HCT116 (cell line): Measurements from ENCODE around the gene ZNF837. TPM values are rescaled to one million over a fixed set of nuclear protein-coding genes. Genes with fewer than 3 reads are reported as not detected.
A peak's percentile ranks its signal among the peaks of the same experiment; 100 is the strongest.

Experiments
- ATAC-seq: fragments of 200-7000 bp; cut with Tn5 transposase; 2 replicates; pipeline ENCODE4 v1.9.1; 2020; ENCODE audit warnings: mild to moderate bottlenecking, moderate library complexity
- BruUV-seq: library from RNA; stranded (reverse); fragments of 400-500 nt; replicated peaks from 2 replicates; lab custom pipeline; 2021; lab: Mats Ljungman, UMichigan
- CTCF ChIA-PET: fragments of 300-600 bp; sonication (Branson Sonifier 250); formaldehyde crosslinking; loops from one replicate; lab custom pipeline; 2021; ENCODE audit warnings: antibody characterized with exemption; lab: Charles Lee
- POLR2A ChIA-PET: fragments of 300-600, 350-600 bp; sonication (Branson Sonifier 250); formaldehyde crosslinking; loops from one replicate; lab custom pipeline; 2021; ENCODE audit warnings: antibody characterized with exemption; lab: Charles Lee
- RAD21 ChIA-PET, 2 experiments: fragments of 300-600 bp; sonication (Branson Sonifier 250); formaldehyde crosslinking; loops; one replicate each; lab custom pipeline; 2023; ENCODE audit warnings: low total read pairs in 2 of 2; ENCODE audit not compliant: uncharacterized antibody in 2 of 2, unreplicated experiment in 2 of 2, low non-redundant PET in 1 of 2; lab: Charles Lee
- DNase-seq: peaks from one replicate; pipeline ENCODE4 v3.0.0-alpha.2; 2010; ENCODE audit warnings: low read depth, low spot score
- H2AFZ ChIP-seq: fragments of 200-600 bp; shearing (Covaris generic), sonication (generic); 2 replicates; pipeline ENCODE4 v1.6.1; 2017; ENCODE audit warnings: low read depth, mixed run types, mixed read lengths, antibody characterized with exemption, low read length; ENCODE audit not compliant: poor library complexity, severe bottlenecking
- H3K27ac ChIP-seq: 2 replicates; pipeline ENCODE4 v1.5.1; 2012; ENCODE audit warnings: low read depth, low read length
- H3K27me3 ChIP-seq: fragments of 200-600 bp; sonication (generic); 2 replicates; pipeline ENCODE4 v1.6.1; 2016; ENCODE audit warnings: mixed run types, low read length, mixed read lengths; ENCODE audit not compliant: insufficient read depth
- H3K36me3 ChIP-seq, 2 experiments: fragments of 200-500 bp in 1 of 2; fragments of 200-600 bp in 1 of 2; sonication (Bioruptor generic) in 1 of 2; sonication (generic) in 1 of 2; 2 replicates each; pipeline versions ENCODE4 v1.5.1 to v1.6.1; 2014 to 2016; ENCODE audit warnings: low read length in 2 of 2, inconsistent platforms in 1 of 2, mixed read lengths in 1 of 2, mixed run types in 1 of 2; ENCODE audit not compliant: insufficient read depth in 2 of 2, control insufficient read depth in 1 of 2
- H3K4me1 ChIP-seq, 2 experiments: fragments of 200-600 bp in 1 of 2; sonication (generic) in 1 of 2; 2 replicates each; pipeline versions ENCODE4 v1.5.1 to v1.6.1; 2012 to 2017; ENCODE audit warnings: low read length in 2 of 2, inconsistent platforms in 1 of 2, mild to moderate bottlenecking in 1 of 2, mixed read lengths in 1 of 2, mixed run types in 1 of 2, moderate library complexity in 1 of 2; ENCODE audit not compliant: insufficient read depth in 2 of 2, control insufficient read depth in 1 of 2
- H3K4me2 ChIP-seq: fragments of 200-600 bp; sonication (generic); 2 replicates; pipeline ENCODE4 v1.6.1; 2017; ENCODE audit warnings: mixed run types, low read length, mixed read lengths
- H3K4me3 ChIP-seq, 2 experiments: fragments of 200-600 bp in 1 of 2; sonication (generic) in 1 of 2; replicated peaks in 1 of 2; 2 replicates each; pipeline ENCODE4 v1.5.1; 2011 to 2016; ENCODE audit warnings: low read length in 2 of 2, control low read depth in 1 of 2, low read depth in 1 of 2, mild to moderate bottlenecking in 1 of 2, mixed read lengths in 1 of 2, mixed run types in 1 of 2
- H3K79me2 ChIP-seq: fragments of 200-600 bp; sonication (generic); 2 replicates; pipeline ENCODE4 v1.6.1; 2017; ENCODE audit warnings: mild to moderate bottlenecking, mixed run types, low read length, moderate library complexity, mixed read lengths; ENCODE audit not compliant: insufficient read depth
- H3K9ac ChIP-seq: fragments of 200-600 bp; sonication (generic); 2 replicates; pipeline ENCODE4 v1.6.1; 2016; ENCODE audit warnings: low read length, mixed read lengths
- H3K9me2 ChIP-seq: fragments of 200-600 bp; sonication (generic), shearing (Covaris generic); 2 replicates; pipeline ENCODE4 v1.6.1; 2017; ENCODE audit warnings: mixed run types, mild to moderate bottlenecking, moderate library complexity; ENCODE audit not compliant: insufficient read depth
- H3K9me3 ChIP-seq, 2 experiments: fragments of 200-500 bp in 1 of 2; fragments of 200-600 bp in 1 of 2; sonication (Bioruptor generic) in 1 of 2; sonication (generic) in 1 of 2; 2 replicates each; pipeline ENCODE4 v1.6.1; 2014 to 2017; ENCODE audit warnings: low read length in 2 of 2, mixed read lengths in 2 of 2, inconsistent platforms in 1 of 2, low read depth in 1 of 2, mild to moderate bottlenecking in 1 of 2, mixed run types in 1 of 2, moderate library complexity in 1 of 2; ENCODE audit not compliant: control insufficient read depth in 1 of 2, insufficient read depth in 1 of 2
- H4K20me1 ChIP-seq: fragments of 200-600 bp; sonication (generic), shearing (Covaris generic); 2 replicates; pipeline ENCODE4 v1.6.1; 2017; ENCODE audit warnings: mixed run types, mild to moderate bottlenecking, moderate library complexity; ENCODE audit not compliant: insufficient read depth
- ATF3 ChIP-seq: IDR thresholded peaks from 2 replicates; pipeline ENCODE4 v1.6.1; 2012
- CBX3 ChIP-seq: IDR thresholded peaks from 2 replicates; pipeline ENCODE4 v1.6.1; 2012; ENCODE audit warnings: low read depth
- CEBPB ChIP-seq: IDR thresholded peaks from 2 replicates; pipeline ENCODE4 v1.6.1; 2012; ENCODE audit warnings: low read depth
- EGR1 ChIP-seq: IDR thresholded peaks from 2 replicates; pipeline ENCODE4 v1.6.1; 2012; ENCODE audit warnings: low read depth
- ELF1 ChIP-seq: IDR thresholded peaks from 2 replicates; pipeline ENCODE4 v1.6.1; 2012; ENCODE audit warnings: low read depth, borderline replicate concordance
- EZH2 ChIP-seq: fragments of 200-600 bp; sonication (generic); IDR thresholded peaks from 2 replicates; pipeline ENCODE4 v1.6.1; 2017; ENCODE audit warnings: antibody characterized with exemption, mixed run types
- EZH2phosphoT487 ChIP-seq: fragments of 200-600 bp; IDR thresholded peaks from 2 replicates; pipeline ENCODE4 v1.6.1; 2018; ENCODE audit warnings: antibody characterized with exemption, borderline replicate concordance
- FOSL1 ChIP-seq: IDR thresholded peaks from 2 replicates; pipeline ENCODE4 v1.6.1; 2012; ENCODE audit warnings: low read depth
- JUND ChIP-seq: IDR thresholded peaks from 2 replicates; pipeline ENCODE4 v1.6.1; 2012
- POLR2A ChIP-seq: IDR thresholded peaks from 2 replicates; pipeline ENCODE4 v1.7.0; 2011; ENCODE audit warnings: borderline replicate concordance; ENCODE audit not compliant: insufficient read depth, insufficient read length; ENCODE audit errors: extremely low read depth
- POLR2AphosphoS5 ChIP-seq: IDR thresholded peaks from 2 replicates; pipeline ENCODE4 v1.6.1; 2011; ENCODE audit warnings: mild to moderate bottlenecking, low read depth, low read length, moderate library complexity
- RAD21 ChIP-seq: IDR thresholded peaks from 2 replicates; pipeline ENCODE4 v1.6.1; 2012; ENCODE audit warnings: low read depth, mild to moderate bottlenecking
- REST ChIP-seq: IDR thresholded peaks from 2 replicates; pipeline ENCODE4 v1.6.1; 2012; ENCODE audit warnings: low read depth
- SIN3A ChIP-seq: IDR thresholded peaks from 2 replicates; pipeline ENCODE4 v1.6.1; 2012; ENCODE audit warnings: low read depth
- SP1 ChIP-seq: IDR thresholded peaks from 2 replicates; pipeline ENCODE4 v1.6.1; 2012; ENCODE audit warnings: low read depth
- SRF ChIP-seq: IDR thresholded peaks from 2 replicates; pipeline ENCODE4 v1.6.1; 2012; ENCODE audit warnings: low read depth
- TCF7L2 ChIP-seq: IDR thresholded peaks from 2 replicates; pipeline ENCODE4 v1.7.0; 2011; ENCODE audit warnings: borderline replicate concordance, inconsistent platforms; ENCODE audit not compliant: insufficient read depth, insufficient read length; ENCODE audit errors: extremely low read depth
- YY1 ChIP-seq: IDR thresholded peaks from 2 replicates; pipeline ENCODE4 v1.6.1; 2011; ENCODE audit warnings: low read length, low read depth, moderate library complexity, mild to moderate bottlenecking; ENCODE audit not compliant: insufficient replicate concordance; ENCODE audit errors: extremely low read depth
- ZBTB33 ChIP-seq: IDR thresholded peaks from 2 replicates; pipeline ENCODE4 v1.6.1; 2011; ENCODE audit warnings: mild to moderate bottlenecking, low read length, moderate library complexity; ENCODE audit not compliant: insufficient replicate concordance; ENCODE audit errors: extremely low read depth
- ZFX ChIP-seq: fragments of 450-650 bp; IDR thresholded peaks from 2 replicates; pipeline ENCODE4 v1.6.1; 2017
- ZNF274 ChIP-seq: fragments of 200-500 bp; sonication (Bioruptor generic); IDR thresholded peaks from 2 replicates; pipeline ENCODE4 v1.6.1; 2014; ENCODE audit warnings: mild to moderate bottlenecking, low read depth, low read length, inconsistent platforms
- intact Hi-C: fragments of 100-400 bp; cut with micrococcal nuclease; formaldehyde crosslinking; loops from 2 replicates; pipeline ENCODE4 v1.10.0; 2022
- total RNA-seq: library from RNA; stranded (reverse); gene quantifications from one replicate; pipeline ENCODE4 v1.2.1, GENCODE V29; 2021; ENCODE audit not compliant: unreplicated experiment

Gene ZNF837
- total RNA-seq, 1 experiment from 2014 or later, result 3.2 TPM

GRCh38 chr19:58362272-58362994 is 18.4 kb downstream of the ZNF837 start, which contains the start of gene ZNF497:
Gene ZNF497, minus strand, starts transcription at chr19:58362751. Its CDS starts 5,116 bp downstream, at chr19:58357635.
- H3K27me3 ChIP-seq, result no peaks in the 10 kb centered on the region
- H3K4me2 ChIP-seq, result peak within 1 kb of the TSS; percentile 91
- peaks cover 6 to 19% of the 10 kb centered on the region in 2 experiments; a peak in 3 of 4 replicates for H3K4me1 ChIP-seq
- H2AFZ ChIP-seq, result peak within 1 kb of the TSS; percentile 23
- ChIA-PET CTCF (interaction anchor here (0.5 to 1.3 kb wide), 4 partner anchors 33 to 158 kb away, joined by 3 to 7 read pairs (median 4); partner anchors contain the start of gene ZBTB45), POLR2A (interaction anchor here (0.6 to 2.2 kb wide), 21 partner anchors 8 to 616 kb away, joined by 3 to 10 read pairs (median 5); partner anchors contain the start of genes TRIM28, ZBTB45, ZNF274 and ZNF544), RAD21 (interaction anchor here in 1 of 2 experiments (0.5 to 1.2 kb wide), 2 partner anchors 84 to 179 kb away, joined by 5 to 9 read pairs; partner anchors contain the start of genes ZNF274 and ZNF8)
- H3K4me3 ChIP-seq, result peak within 1 kb of the TSS; percentile 81 to 90
- DNase-seq (peak; percentile 94), ATAC-seq (peak; percentile 91)
- H4K20me1 ChIP-seq, result no peaks in the 10 kb centered on the region
- BruUV-seq, result TSS peak; percentile 79
- intact Hi-C loops, result loop anchor here (1.0 kb wide), 2 partner anchors 19 to 35 kb away; partner anchors contain the start of gene ZNF837
- H3K36me3 ChIP-seq, result no peaks in the 10 kb centered on the region
- no peaks in the 10 kb centered on the region for H3K9me3 ChIP-seq
- peak within 1 kb of the TSS; percentile 100 for H3K27ac ChIP-seq
- H3K79me2 ChIP-seq, result 0 out of 2 replicates have a peak, but pooled peaks cover 3% of the 10 kb centered on the region
- H3K9ac ChIP-seq, result peak within 1 kb of the TSS; percentile 93
- no peaks in the 10 kb centered on the region for H3K9me2 ChIP-seq
- TF ChIP-seq POLR2AphosphoS5 (peak; percentile 92; the same call in 1 of the 2 replicates), ZBTB33 (no peak), FOSL1 (no peak), SP1 (no peak; the same call in 1 of the 2 replicates), EZH2 (no peak), SIN3A (no peak; the same call in none of the 2 replicates), CBX3 (no peak), RAD21 (no peak), EGR1 (peak; percentile 52; the same call in 1 of the 2 replicates), POLR2A (peak; percentile 84), ZNF274 (no peak), ELF1 (no peak; the same call in 1 of the 2 replicates), SRF (no peak), REST (no peak), CEBPB (no peak), YY1 (peak; percentile 85), JUND (no peak), ATF3 (no peak), TCF7L2 (no peak), ZFX (peak; percentile 93), EZH2phosphoT487 (no peak)
